GM12891 (cell line): Measurements from ENCODE around the gene IRAK3.

ENCODE experiments used
- POLR2A ChIP-seq: IDR thresholded peaks from 2 replicates; pipeline ENCODE4 v1.6.1; 2011; ENCODE audit warnings: low read depth, low read length, control low read depth
- POLR2AphosphoS5 ChIP-seq: IDR thresholded peaks from 2 replicates; pipeline ENCODE4 v1.6.1; 2011; ENCODE audit warnings: low read depth, low read length, control low read depth
- POU2F2 ChIP-seq: IDR thresholded peaks from 2 replicates; pipeline ENCODE4 v1.6.1; 2011; ENCODE audit warnings: low read depth, mild to moderate bottlenecking, control low read depth, low read length, moderate library complexity
- TAF1 ChIP-seq: IDR thresholded peaks from 2 replicates; pipeline ENCODE4 v1.6.1; 2011; ENCODE audit warnings: low read depth, low read length, control low read depth

GRCh38 chr12:66154776-66155175, 34.2 kb upstream of the IRAK3 start:
- no peak for TF ChIP-seq POLR2A
- no peak for TF ChIP-seq POLR2AphosphoS5
- TF ChIP-seq POU2F2, result no peak
- no peak for TF ChIP-seq TAF1
